ENCODE measurements around the gene PEX10. TPM values are rescaled to one million over a fixed set of nuclear protein-coding genes. Genes with fewer than 3 reads are reported as not detected.
A peak's percentile ranks its signal among the peaks of the same experiment; 100 is the strongest.

Gene PEX10
- total RNA-seq, 2 donors from 2014 or later, result 7.3 to 8.3 TPM

DNA sequence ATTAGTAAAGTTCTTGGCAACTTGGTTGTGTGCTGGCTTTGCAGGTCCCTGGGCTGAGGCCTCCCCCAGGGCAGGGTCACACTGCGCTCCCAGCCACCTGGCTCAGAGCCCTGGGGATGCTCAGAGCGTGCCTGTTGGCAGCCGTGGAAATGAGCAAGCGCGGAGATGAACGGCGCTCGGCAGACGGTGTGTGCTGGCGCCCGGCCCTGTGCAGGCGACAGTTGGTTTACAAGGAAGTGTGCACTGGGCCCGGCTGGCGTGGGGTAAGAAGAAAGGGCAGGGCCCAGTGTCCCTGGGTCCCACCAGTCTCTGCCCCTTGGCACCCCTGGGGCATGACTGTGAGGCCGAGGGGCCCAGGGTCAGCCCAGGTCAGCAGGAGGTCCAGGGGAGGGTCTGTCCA is 25.7 kb upstream of the PEX10 start:
- Mint-ChIP-seq H3K36me3 (ENCODE audit: low read depth) (no peaks in the 10 kb centered on the region), H3K4me3 (no peak overlapping the region), H3K4me1 (peaks cover 4% of the 10 kb centered on the region), H3K27ac (no peak overlapping the region), H3K27me3 (peaks cover 6% of the 10 kb centered on the region)
- no peaks in the 10 kb centered on the region for H3K9me3 ChIP-seq (ENCODE audit: control insufficient read depth, low read length, poor library complexity, severe bottlenecking)
- DNase-seq (no peak), ATAC-seq (no peak)

DNA sequence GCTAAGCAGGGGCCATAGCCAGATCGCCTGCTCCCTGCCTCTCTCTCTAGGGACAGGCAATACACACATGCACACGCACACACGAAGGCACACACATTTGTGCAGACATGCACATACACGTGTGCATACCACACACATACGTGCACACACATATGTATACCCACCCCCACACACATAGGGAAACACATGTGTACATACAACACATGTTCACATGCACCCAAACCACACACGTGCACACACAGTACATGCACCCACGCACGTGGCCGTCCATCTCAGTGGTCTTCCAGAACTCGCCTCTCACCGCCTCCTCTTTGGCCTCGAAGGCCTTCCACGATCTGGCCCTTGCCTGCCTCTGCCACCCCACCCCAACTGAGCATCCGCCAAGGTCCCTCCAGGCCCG is 25.3 kb upstream of the PEX10 start:
- no peak for ATAC-seq
- Mint-ChIP-seq H3K27me3 (peaks cover 3% of the 10 kb centered on the region), H3K4me3 (no peak overlapping the region), H3K36me3 (ENCODE audit: low read depth) (no peaks in the 10 kb centered on the region), H3K4me1 (peaks cover 4% of the 10 kb centered on the region), H3K27ac (no peak overlapping the region)
- no peak for DNase-seq
- no peaks in the 10 kb centered on the region for H3K9me3 ChIP-seq (ENCODE audit: control insufficient read depth, low read length, poor library complexity, severe bottlenecking)

DNA sequence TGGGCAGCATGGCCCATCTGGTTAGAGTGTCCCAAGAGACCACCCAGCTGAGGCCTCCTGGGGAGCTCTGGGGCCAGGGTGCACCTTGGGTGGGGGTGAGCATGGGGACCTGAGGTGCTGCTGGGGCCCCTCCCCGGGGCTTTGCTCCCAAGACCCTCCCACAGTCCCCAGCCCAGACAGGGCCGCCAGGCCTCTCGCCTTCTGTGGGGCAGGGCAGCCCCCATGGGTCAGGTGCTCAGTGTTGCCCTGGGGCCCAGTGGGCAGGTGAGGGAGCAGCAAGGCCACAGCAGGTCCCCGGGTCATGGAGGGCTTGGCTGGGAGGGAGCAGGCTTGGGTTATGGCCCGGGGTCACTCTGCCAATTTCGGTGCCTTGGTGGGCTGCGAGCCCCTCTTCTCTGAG is 24.5 kb upstream of the PEX10 start:
- ATAC-seq (no peak), DNase-seq (no peak)
- no peak overlapping the region for H3K27ac Mint-ChIP-seq

DNA sequence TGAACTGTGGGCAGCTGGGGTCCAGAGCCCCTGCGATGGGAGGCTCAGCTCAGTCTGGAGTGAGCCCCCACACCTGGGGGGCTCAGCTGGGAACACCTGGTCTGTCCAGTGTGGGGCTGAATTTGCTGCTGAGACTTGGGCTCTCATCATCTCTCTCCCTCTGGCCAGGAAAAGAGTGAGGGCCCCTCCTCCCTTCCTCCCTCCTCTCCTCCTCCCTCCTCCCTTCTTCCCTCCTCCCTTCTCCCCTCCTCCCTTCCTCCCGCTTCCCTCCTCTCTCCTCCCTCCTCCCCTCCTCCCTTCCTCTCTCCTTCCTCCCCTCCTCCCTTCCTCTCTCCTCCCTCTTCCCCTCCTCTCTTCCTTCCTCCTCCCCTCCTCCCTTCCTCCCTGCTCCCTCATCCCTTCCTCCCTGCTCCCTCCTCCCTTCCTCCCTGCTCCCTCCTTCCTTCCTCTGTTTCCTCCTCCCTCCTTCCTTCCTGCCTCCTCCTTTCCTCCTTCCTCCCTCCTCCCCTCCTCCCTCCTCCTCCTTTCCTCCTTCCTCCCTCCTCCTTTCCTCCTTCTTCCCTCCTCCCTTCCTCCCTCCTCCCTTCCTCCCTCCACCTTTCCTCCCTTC is 23.5 kb upstream of the PEX10 start:
- no peak overlapping the region for H3K4me3 Mint-ChIP-seq

More for the DNA sequence above, 24.5 kb upstream of the PEX10 start:
- peaks cover 4% of the 10 kb centered on the region for H3K4me1 Mint-ChIP-seq
- H3K27me3 Mint-ChIP-seq, result no peaks in the 10 kb centered on the region
- H3K36me3 Mint-ChIP-seq (ENCODE audit: low read depth), result no peaks in the 10 kb centered on the region
- H3K4me3 Mint-ChIP-seq, result no peak overlapping the region
- H3K9me3 ChIP-seq (ENCODE audit: control insufficient read depth, low read length, poor library complexity, severe bottlenecking), result no peaks in the 10 kb centered on the region

DNA sequence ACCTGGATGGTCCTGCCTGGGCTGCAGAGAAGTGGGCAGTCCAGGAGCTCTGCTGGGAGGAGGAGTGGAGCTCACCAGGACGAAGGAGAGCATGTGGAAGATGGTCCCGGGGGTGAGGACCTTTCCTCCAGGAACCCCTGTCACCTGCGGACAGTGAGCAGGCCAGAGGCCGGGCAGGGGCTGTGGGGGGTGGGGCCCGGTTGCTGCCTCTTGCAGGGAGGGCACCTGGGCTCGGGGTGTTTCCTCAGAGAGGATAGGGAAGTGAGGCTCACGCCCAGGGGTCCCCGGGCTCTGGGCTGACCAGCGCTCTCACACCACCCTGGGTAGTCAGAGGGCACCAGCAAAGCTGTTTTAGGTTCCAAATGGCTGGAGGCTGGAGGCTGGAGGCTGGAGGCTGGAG is 22.7 kb upstream of the PEX10 start:
- DNase-seq, result no peak
- Mint-ChIP-seq H3K4me1 (no peaks in the 10 kb centered on the region), H3K27ac (peak overlapping the region; percentile 57)

More for the DNA sequence above, 23.5 kb upstream of the PEX10 start:
- Mint-ChIP-seq H3K27ac (peak overlapping the region; percentile 57), H3K27me3 (no peaks in the 10 kb centered on the region), H3K36me3 (ENCODE audit: low read depth) (no peaks in the 10 kb centered on the region), H3K4me1 (peaks cover 4% of the 10 kb centered on the region)
- no peaks in the 10 kb centered on the region for H3K9me3 ChIP-seq (ENCODE audit: control insufficient read depth, low read length, poor library complexity, severe bottlenecking)
- no peak for ATAC-seq
- DNase-seq, result no peak

DNA sequence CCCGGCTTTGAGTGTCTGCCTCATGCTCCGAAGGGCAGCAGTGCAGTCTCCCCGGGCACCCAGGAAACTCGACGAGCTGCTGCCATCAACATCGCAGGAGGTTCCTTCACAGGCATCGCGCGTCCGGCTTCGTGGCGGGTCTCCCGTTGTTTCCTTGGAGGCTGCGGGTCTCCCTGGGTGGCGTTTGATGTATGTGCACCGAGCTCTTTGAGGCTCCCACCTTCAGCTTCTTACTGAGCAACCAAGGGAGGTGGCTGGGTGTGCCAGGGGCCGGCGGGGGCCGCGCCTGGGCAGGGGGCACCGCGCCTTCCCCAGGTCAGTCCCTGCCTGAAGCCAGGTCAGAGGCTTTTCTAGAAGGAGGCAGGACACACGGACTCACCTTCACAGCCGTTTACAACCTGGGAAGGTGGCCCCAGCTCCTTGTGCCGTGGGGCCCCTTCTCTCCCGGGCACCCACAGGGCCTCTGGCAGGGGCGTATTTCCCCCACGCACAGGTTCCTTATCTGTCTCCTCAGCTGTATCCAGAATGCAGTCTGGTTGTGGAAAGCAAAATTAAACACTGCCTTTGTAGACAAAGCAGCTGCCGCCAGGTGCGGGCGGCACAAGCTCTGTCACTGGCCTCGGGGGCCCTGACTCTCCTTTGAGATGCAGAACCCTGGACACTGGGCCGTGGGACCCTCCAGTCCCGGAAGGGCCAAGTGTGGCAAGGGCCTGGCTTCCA is 21.7 kb upstream of the PEX10 start:
- Mint-ChIP-seq H3K4me1 (no peaks in the 10 kb centered on the region), H3K4me3 (no peak overlapping the region), H3K36me3 (ENCODE audit: low read depth) (no peaks in the 10 kb centered on the region), H3K27ac (no peak overlapping the region), H3K27me3 (no peaks in the 10 kb centered on the region)
- no peaks in the 10 kb centered on the region for H3K9me3 ChIP-seq (ENCODE audit: control insufficient read depth, low read length, poor library complexity, severe bottlenecking)
- ATAC-seq, result no peak
- no peak for DNase-seq

More for the DNA sequence above, 22.7 kb upstream of the PEX10 start:
- H3K27me3 Mint-ChIP-seq, result no peaks in the 10 kb centered on the region
- H3K4me3 Mint-ChIP-seq, result no peak overlapping the region
- H3K36me3 Mint-ChIP-seq (ENCODE audit: low read depth), result no peaks in the 10 kb centered on the region
- H3K9me3 ChIP-seq (ENCODE audit: control insufficient read depth, low read length, poor library complexity, severe bottlenecking), result no peaks in the 10 kb centered on the region
- ATAC-seq, result no peak

DNA sequence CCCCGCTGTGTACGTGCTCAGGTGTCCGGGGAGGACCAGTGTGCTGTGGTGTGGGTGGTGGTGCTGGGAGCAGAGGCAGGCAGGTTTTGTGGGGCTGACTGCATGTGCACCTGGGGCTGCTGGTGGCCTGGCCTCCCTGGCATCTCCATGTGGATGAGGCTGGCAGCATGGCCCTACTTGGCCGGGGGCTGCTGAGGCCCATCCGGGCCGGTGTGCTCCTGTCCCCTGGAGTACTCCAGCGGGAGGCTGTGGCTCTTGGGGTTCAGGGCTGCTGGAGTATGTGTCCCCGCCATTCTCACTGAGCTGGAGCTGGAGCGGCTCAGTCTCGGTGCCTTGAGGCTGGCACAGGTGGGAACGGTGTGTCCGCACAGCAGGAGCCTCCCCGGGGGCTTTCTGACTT is 20.8 kb upstream of the PEX10 start:
- no peaks in the 10 kb centered on the region for H3K9me3 ChIP-seq (ENCODE audit: control insufficient read depth, low read length, poor library complexity, severe bottlenecking)
- no peak for ATAC-seq
- H3K4me3 Mint-ChIP-seq, result no peak overlapping the region
- no peak overlapping the region for H3K27ac Mint-ChIP-seq
- H3K27me3 Mint-ChIP-seq, result no peaks in the 10 kb centered on the region
- H3K36me3 Mint-ChIP-seq (ENCODE audit: low read depth), result no peaks in the 10 kb centered on the region
- DNase-seq, result no peak
- H3K4me1 Mint-ChIP-seq, result no peaks in the 10 kb centered on the region

DNA sequence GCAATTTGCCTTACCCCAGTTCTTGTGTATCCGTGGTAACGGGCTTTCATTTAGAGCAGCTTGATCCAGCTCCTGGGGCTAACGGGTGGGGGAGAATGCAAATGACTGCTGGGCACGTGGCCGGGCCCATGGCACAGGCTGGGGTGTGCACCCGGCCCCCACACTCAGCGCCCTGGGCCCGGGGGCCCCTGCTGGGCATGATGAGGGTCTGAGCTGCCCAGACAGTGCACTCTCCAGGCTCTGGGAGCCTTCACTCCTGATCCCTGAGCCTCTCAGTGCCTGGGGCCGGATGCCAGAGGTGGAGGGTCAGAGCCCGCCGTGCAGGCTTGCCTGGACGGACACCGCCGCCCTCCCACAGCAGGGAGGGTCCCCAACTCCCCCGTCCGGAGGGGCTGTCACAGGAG is 20.1 kb upstream of the PEX10 start:
- H3K4me1 Mint-ChIP-seq, result no peaks in the 10 kb centered on the region
- no peaks in the 10 kb centered on the region for H3K27me3 Mint-ChIP-seq
- ATAC-seq (no peak), DNase-seq (no peak)
- H3K27ac Mint-ChIP-seq, result no peak overlapping the region
- H3K36me3 Mint-ChIP-seq (ENCODE audit: low read depth), result no peaks in the 10 kb centered on the region
- H3K9me3 ChIP-seq (ENCODE audit: control insufficient read depth, low read length, poor library complexity, severe bottlenecking), result no peaks in the 10 kb centered on the region
- H3K4me3 Mint-ChIP-seq, result no peak overlapping the region

DNA sequence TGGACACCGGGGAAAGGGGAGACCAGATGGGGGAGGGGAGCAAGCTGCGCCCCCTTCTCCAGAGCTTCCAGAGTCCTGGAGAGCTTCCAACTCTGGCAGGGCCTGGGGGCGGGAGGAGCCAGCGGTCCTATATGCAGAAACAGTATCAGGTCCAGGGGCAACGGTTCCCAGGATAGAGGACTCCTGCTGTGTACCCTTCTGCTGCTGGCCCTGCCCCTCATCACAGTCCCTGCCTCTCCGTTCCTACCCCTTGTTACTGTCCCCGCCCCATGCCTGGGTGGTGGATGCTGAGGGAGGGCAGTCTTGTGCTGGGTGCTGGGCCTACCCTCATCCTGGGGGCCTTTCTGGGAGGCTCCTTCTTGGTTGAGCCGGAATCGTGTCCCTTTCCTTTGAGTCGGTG is 19.2 kb upstream of the PEX10 start:
- ATAC-seq (no peak), DNase-seq (no peak)
- H3K27me3 Mint-ChIP-seq, result no peaks in the 10 kb centered on the region
- no peak overlapping the region for H3K4me3 Mint-ChIP-seq
- no peaks in the 10 kb centered on the region for H3K9me3 ChIP-seq (ENCODE audit: control insufficient read depth, low read length, poor library complexity, severe bottlenecking)
- H3K4me1 Mint-ChIP-seq, result no peaks in the 10 kb centered on the region
- no peak overlapping the region for H3K27ac Mint-ChIP-seq
- H3K36me3 Mint-ChIP-seq (ENCODE audit: low read depth), result no peaks in the 10 kb centered on the region

DNA sequence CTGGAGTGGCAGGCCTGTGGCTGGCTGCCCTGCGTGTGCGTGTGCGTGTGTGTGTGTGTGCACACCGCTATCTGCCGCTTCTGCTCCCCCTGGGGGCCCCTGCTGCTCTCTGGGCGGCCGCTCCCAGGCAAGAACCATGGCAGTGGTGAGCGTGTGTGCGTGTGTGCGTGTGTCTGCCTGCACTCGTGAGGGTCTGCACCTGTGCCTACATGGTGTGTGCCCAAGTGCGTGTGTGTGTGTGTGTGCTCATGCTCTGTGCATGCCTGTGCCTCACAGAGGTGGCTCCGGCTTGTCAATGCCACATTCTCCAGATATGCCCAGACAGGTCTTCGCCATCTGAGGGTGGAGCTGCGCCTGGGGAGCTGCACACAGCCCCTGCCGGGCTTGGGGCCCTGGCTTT is 18.7 kb upstream of the PEX10 start:
- Mint-ChIP-seq H3K27me3 (no peaks in the 10 kb centered on the region), H3K36me3 (ENCODE audit: low read depth) (no peaks in the 10 kb centered on the region), H3K4me3 (no peak overlapping the region), H3K27ac (no peak overlapping the region), H3K4me1 (no peaks in the 10 kb centered on the region)
- DNase-seq (no peak), ATAC-seq (no peak)
- no peaks in the 10 kb centered on the region for H3K9me3 ChIP-seq (ENCODE audit: control insufficient read depth, low read length, poor library complexity, severe bottlenecking)

DNA sequence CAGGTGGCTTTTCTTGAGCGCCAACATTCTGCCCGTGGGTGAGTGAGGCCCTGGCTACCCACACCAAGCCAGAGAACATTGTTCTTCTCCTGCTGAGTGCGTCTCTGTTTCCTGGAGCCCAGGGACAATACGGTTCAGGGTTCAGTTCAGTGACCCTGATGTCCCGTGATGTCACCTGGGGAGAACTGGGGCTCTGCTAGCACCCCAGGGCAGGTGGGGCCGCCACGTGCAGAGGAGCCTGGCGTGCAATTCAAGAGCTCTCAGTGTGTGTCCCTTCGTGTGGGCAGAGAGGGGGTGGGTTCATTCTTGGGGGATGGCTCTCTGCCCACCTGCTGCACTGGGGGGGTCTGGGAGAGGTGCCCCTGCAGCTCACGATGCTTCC is 18.2 kb upstream of the PEX10 start:
- no peak for DNase-seq
- H3K9me3 ChIP-seq (ENCODE audit: control insufficient read depth, low read length, poor library complexity, severe bottlenecking), result no peaks in the 10 kb centered on the region
- Mint-ChIP-seq H3K27me3 (no peaks in the 10 kb centered on the region), H3K4me3 (no peak overlapping the region), H3K36me3 (ENCODE audit: low read depth) (no peaks in the 10 kb centered on the region), H3K4me1 (no peaks in the 10 kb centered on the region), H3K27ac (no peak overlapping the region)
- no peak for ATAC-seq

DNA sequence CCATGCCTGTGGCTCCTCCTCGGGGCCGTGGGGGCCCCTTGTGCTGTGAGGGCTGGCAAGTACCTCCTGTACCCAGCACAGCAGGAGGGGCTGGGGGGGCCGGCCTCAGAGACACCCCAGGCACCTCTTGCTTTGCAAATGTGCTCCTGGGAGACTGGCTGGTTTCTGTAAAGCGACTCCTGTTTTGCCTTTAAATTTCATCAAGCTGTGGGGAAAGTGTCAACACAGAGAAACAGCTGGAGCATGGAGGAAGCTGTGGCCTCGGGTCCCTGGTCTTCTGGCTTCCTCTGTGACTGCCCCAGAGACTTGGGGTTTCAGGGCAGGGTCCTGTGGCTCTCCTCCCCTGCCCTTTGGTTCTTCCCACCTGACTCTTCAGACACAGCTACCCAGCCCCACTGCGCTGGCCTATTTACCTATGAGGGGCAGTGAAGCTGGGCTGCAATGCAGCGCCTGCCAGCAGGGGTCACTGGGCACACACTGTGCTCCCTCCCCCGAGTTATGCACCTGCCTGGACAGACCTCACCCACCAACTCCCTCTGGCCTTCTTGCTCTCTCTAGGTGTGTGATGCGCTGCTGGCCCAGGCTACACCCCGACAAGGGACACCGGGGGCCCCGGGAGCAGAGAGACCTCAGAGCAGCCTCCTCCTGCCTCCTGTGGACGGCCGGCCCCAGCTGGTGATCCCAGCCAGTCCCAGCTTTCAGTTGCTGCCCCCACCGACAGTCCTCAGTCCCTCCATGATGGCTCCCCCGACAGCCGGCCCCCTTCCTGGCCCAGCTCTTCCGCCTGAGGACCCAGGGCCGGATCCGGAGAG is 17.6 kb upstream of the PEX10 start:
- H3K27me3 Mint-ChIP-seq, result no peaks in the 10 kb centered on the region
- no peak for DNase-seq
- no peak for ATAC-seq
- H3K36me3 Mint-ChIP-seq (ENCODE audit: low read depth), result no peaks in the 10 kb centered on the region
- no peak overlapping the region for H3K27ac Mint-ChIP-seq
- no peak overlapping the region for H3K4me3 Mint-ChIP-seq
- H3K4me1 Mint-ChIP-seq, result peaks cover 2% of the 10 kb centered on the region
- H3K9me3 ChIP-seq (ENCODE audit: control insufficient read depth, low read length, poor library complexity, severe bottlenecking), result no peaks in the 10 kb centered on the region

DNA sequence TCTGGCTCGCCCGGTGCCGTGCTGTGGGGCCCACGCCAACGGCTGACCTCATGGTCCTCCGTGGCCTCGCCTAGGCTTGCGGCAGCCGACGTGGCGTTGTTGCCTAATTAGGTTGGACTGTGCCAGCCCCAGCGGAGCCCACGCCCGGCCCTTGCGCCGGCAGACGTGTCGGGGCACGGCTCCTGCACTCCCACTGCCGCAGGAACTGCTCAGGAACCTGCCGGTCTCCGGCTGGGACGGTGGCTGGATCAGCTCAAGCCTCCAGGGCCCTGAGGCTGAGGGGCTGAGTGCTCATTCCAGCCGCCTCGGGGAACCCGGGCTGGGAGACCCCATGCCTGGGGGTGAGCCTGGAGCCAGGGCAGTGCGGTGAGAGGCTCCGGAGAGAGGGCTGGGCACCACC is 16.1 kb upstream of the PEX10 start:
- no peaks in the 10 kb centered on the region for H3K27me3 Mint-ChIP-seq
- DNase-seq (no peak), ATAC-seq (no peak)
- no peaks in the 10 kb centered on the region for H3K36me3 Mint-ChIP-seq (ENCODE audit: low read depth)
- no peak overlapping the region for H3K27ac Mint-ChIP-seq
- H3K4me1 Mint-ChIP-seq, result peaks cover 2% of the 10 kb centered on the region
- H3K9me3 ChIP-seq (ENCODE audit: control insufficient read depth, low read length, poor library complexity, severe bottlenecking), result no peaks in the 10 kb centered on the region
- H3K4me3 Mint-ChIP-seq, result no peak overlapping the region
